WTC11 (cell line): ENCODE measurements around the gene CLEC16A. TPM values are rescaled to one million over a fixed set of nuclear protein-coding genes. Genes with fewer than 3 reads are reported as not detected.

Source experiments
- ATAC-seq: fragments of 200-7000 bp; cut with Tn5 transposase; 2 replicates; pipeline ENCODE4 v1.10.0; 2021; ENCODE audit warnings: mild to moderate bottlenecking, moderate library complexity
- CTCF ChIA-PET: fragments of 300-600 bp; sonication (Branson Sonifier 250); formaldehyde crosslinking; loops from one replicate; lab custom pipeline; 2021; ENCODE audit warnings: antibody characterized with exemption; lab: Charles Lee
- POLR2A ChIA-PET: fragments of 350-600 bp; sonication (Branson Sonifier 250); formaldehyde crosslinking; loops from one replicate; lab custom pipeline; 2021; ENCODE audit warnings: antibody characterized with exemption; lab: Charles Lee
- DNase-seq: peaks from one replicate; pipeline ENCODE4 v3.0.0; 2021; ENCODE audit warnings: low spot score
- H3K27ac Mint-ChIP-seq: 2 replicates; pipeline ENCODE4 v1.8.0; 2021; ENCODE audit warnings: mixed read lengths
- H3K27me3 Mint-ChIP-seq: 2 replicates; pipeline ENCODE4 v1.8.0; 2021; ENCODE audit warnings: low read depth, mild to moderate bottlenecking, moderate library complexity, mixed read lengths
- H3K36me3 Mint-ChIP-seq: 2 replicates; pipeline ENCODE4 v1.8.0; 2021; ENCODE audit warnings: mixed read lengths
- H3K4me1 Mint-ChIP-seq: 2 replicates; pipeline ENCODE4 v1.8.0; 2022; ENCODE audit warnings: mixed read lengths
- H3K4me3 Mint-ChIP-seq: 2 replicates; pipeline ENCODE4 v1.8.0; 2021; ENCODE audit warnings: mild to moderate bottlenecking, moderate library complexity, mixed read lengths
- H3K9me3 Mint-ChIP-seq: 2 replicates; pipeline ENCODE4 v1.8.0; 2021; ENCODE audit warnings: mixed read lengths
- ARID4B ChIP-seq: sonication (generic); formaldehyde crosslinking; IDR thresholded peaks from 2 replicates; pipeline ENCODE4 v1.8.0; 2023; ENCODE audit warnings: missing genetic modification reagents, mild to moderate bottlenecking, borderline replicate concordance
- E2F4 ChIP-seq: sonication (generic); formaldehyde crosslinking; IDR thresholded peaks from 2 replicates; pipeline ENCODE4 v1.8.1; 2022; ENCODE audit warnings: low read depth, mild to moderate bottlenecking, moderate library complexity, missing genetic modification reagents, borderline replicate concordance
- EMX1 ChIP-seq: fragments of 250-450 bp; sonication (Bioruptor Pico); IDR thresholded peaks from 2 replicates; pipeline ENCODE4 v1.8.0; 2021; ENCODE audit warnings: mild to moderate bottlenecking
- FOXP1 ChIP-seq: sonication (generic); formaldehyde crosslinking; IDR thresholded peaks from 2 replicates; pipeline ENCODE4 v1.8.0; 2022; ENCODE audit warnings: missing genetic modification reagents, mild to moderate bottlenecking, moderate library complexity, borderline replicate concordance
- MYBL2 ChIP-seq: sonication (generic); formaldehyde crosslinking; IDR thresholded peaks from 2 replicates; pipeline ENCODE4 v1.8.1; 2023; ENCODE audit warnings: mild to moderate bottlenecking, moderate library complexity, missing genetic modification reagents
- NR2C2 ChIP-seq: sonication (generic); formaldehyde crosslinking; IDR thresholded peaks from 2 replicates; pipeline ENCODE4 v1.8.0; 2022; ENCODE audit warnings: mild to moderate bottlenecking, missing genetic modification reagents
- TCF7 ChIP-seq: sonication (generic); formaldehyde crosslinking; IDR thresholded peaks from 2 replicates; pipeline ENCODE4 v1.8.0; 2022; ENCODE audit warnings: mild to moderate bottlenecking, low read depth, missing genetic modification reagents, moderate library complexity
- USF1 ChIP-seq: sonication (generic); formaldehyde crosslinking; IDR thresholded peaks from 2 replicates; pipeline ENCODE4 v1.8.0; 2022; ENCODE audit warnings: mild to moderate bottlenecking, missing genetic modification reagents
- ZMAT4 ChIP-seq: fragments of 250-450 bp; sonication (Bioruptor Pico); IDR thresholded peaks from 2 replicates; pipeline ENCODE4 v1.9.0; 2021; ENCODE audit warnings: mild to moderate bottlenecking
- ZNF416 ChIP-seq: fragments of 250-450 bp; sonication (Bioruptor Pico); IDR thresholded peaks from 2 replicates; pipeline ENCODE4 v1.9.0; 2021; ENCODE audit warnings: mild to moderate bottlenecking, inconsistent platforms
- ZNF532 ChIP-seq: fragments of 250-450 bp; sonication (Bioruptor Pico); IDR thresholded peaks from 2 replicates; pipeline ENCODE4 v1.9.0; 2021; ENCODE audit warnings: mild to moderate bottlenecking, borderline replicate concordance
- total RNA-seq: library from RNA; stranded (reverse); gene quantifications from 3 replicates; pipeline ENCODE4 v1.2.3, GENCODE V29; 2021

CLEC16A gene
- total RNA-seq, 1 experiment from 2014 or later, result 14.4 TPM

- TF ChIP-seq E2F4 (no peak), TCF7 (CRISPR knock-in tag) (no peak), NR2C2 (no peak), MYBL2 (CRISPR knock-in tag) (no peak), USF1 (CRISPR knock-in tag) (no peak), EMX1 (CRISPR knock-in tag) (no peak), ZNF416 (CRISPR knock-in tag) (no peak)
- TF ChIP-seq, all 79 proteins: peak for 0
Measured at GRCh38 chr16:11090232-11090631, 145.9 kb downstream of the CLEC16A start (continued).

- Mint-ChIP-seq H3K27ac (no peak overlapping the region), H3K36me3 (no peaks in the 10 kb centered on the region), H3K9me3 (no peaks in the 10 kb centered on the region), H3K4me3 (no peak overlapping the region), H3K27me3 (no peaks in the 10 kb centered on the region), H3K4me1 (peaks cover 5% of the 10 kb centered on the region; the same call in 1 of the 2 replicates)
- no peak for TF ChIP-seq ZNF532
- TF ChIP-seq FOXP1, result no peak
- no peak for TF ChIP-seq ZMAT4
- TF ChIP-seq ARID4B (CRISPR knock-in tag), result no peak
- ATAC-seq (no peak), DNase-seq (no peak)
- CTCF ChIA-PET, result interaction anchor here (0.6 to 2.7 kb wide), 3 partner anchors 41 to 1952 kb away, joined by 3 to 7 read pairs (median 5); no protein-coding TSS in a partner anchor
- POLR2A ChIA-PET, result no interaction called here
Measured at GRCh38 chr16:11091021-11091785, 146.8 kb downstream of the CLEC16A start.
